Forelimb muscle (tissue), 1 donor: ENCODE data around the gene GCDH. TPM values are rescaled to one million over a fixed set of nuclear protein-coding genes. Genes with fewer than 3 reads are reported as not detected.
A peak's percentile ranks its signal among the peaks of the same experiment; 100 is the strongest.
"Not testable (repeated sequence)": the region's sequence is repeated elsewhere in the genome, so short reads cannot be mapped to it uniquely, and the experiment has no call there.

Source experiments
- DNase-seq: peaks from one replicate; pipeline ENCODE4 v3.0.0-alpha.2; 2013; ENCODE audit warnings: low read depth
- polyA plus RNA-seq: library from polyadenylated mRNA; unstranded; fragments of 120-200 nt; gene quantifications from one replicate; pipeline ENCODE4 v1.2.1, GENCODE V29; 2013; ENCODE audit not compliant: insufficient read length

The GCDH gene
- polyA plus RNA-seq, 1 donor: 39.4 TPM

- no peak for DNase-seq
These were observed 17.7 kb upstream of the GCDH start for GRCh38 chr19:12872941-12873890.

DNA sequence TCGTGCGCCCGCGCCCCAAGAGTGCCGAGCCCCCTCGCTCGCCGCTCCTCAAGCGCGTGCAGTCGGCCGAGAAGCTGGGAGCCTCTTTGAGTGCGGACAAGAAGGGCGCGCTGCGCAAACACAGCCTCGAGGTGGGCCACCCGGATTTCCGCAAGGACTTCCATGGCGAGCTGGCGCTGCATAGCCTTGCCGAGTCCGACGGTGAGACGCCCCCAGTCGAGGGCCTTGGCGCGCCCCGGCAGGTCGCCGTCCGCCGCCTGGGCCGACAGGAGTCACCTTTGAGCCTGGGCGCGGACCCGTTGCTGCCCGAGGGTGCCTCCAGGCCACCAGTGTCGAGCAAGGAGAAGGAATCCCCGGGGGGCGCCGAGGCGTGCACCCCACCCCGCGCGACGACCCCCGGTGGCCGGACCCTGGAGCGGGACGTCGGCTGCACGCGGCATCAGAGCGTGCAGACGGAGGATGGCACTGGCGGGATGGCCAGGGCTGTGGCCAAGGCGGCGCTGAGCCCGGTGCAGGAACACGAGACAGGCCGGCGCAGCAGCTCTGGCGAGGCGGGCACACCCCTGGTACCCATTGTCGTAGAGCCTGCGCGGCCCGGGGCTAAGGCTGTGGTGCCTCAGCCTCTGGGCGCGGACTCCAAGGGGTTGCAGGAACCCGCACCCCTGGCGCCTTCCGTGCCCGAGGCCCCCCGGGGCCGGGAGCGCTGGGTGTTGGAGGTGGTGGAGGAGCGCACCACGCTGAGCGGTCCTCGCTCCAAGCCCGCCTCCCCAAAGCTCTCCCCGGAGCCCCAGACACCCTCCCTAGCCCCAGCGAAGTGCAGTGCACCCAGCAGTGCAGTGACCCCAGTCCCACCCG lies 16.8 kb upstream of the GCDH start:
- no peak for DNase-seq

DNA sequence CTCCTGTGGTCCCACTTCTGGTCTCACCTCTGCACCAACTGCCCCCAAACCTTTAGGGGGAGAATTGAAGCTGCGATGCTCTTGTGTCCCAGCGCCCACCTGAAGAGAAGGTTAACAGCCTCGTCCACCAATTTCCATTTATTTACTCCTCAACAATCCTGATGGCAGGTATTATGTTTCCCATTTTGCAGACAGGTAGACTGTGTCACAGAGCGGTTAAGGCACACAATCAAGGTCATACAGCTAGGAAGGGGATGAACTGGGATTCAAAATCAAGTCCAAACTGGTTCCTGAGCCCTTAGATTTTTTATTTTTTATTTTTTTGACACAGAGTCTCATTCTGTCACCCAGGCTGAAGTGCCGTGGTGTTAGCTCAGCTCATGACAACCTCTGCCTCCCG lies 15.9 kb upstream of the GCDH start:
- DNase-seq: no peak

- DNase-seq: no peak
These were observed 10.3 kb upstream of the GCDH start for GRCh38 chr19:12880551-12881171.

DNA sequence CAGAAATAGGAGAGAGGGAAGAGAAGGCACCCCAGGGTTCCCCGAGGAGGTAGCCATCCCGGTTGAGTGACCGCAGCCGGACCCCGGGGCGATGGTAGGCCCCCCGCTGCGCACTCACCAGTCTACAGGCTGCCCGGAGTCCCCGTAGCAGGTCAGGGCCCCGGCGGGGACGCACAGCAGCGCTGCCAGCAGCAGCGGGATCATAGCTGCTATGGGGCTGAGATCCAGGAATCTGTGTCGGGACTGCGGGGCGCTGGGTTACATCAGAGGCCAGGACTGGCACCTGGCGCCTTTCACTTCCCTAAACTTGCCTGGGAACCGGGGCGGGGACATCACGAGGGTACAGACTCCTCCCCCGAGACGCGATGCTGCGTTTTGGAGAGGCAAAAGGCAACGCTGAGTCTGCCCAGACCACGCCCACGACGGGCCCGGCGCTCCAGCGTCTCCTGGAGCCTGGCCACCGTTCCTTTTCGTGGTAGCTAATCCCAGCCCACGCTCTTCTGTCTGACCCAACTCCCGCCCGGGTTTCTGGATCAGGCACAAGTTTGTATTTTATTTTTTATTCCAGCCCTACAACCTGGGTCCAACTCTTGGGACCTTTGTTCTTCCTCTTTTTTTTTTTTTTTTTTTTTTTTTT lies 9.7 kb upstream of the GCDH start, which contains the start of gene DNASE2:
DNASE2 (minus strand) TSS at position 278 of the 637 bp plus-strand sequence; CDS start at position 204, 74 bp downstream.
- DNase-seq: peak; percentile 69

DNA sequence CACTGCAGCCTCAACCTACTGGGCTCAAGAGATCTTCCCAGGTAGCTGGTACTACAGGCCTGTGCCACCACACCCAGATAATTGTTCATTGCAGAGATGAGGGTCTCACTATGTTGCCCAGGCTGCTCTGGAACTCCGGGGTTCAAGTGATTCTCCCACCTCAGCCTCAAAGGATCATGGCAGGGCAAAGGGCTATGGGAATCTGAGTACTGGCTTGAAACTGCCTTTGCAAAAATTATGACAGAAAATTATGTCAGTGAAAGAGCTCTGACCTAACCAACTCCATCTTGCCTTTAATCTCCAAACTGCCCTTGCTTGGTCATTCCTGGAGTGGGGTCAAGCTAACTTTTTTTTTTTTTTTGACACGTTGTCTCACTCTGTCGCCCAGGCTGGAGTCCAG lies 8.4 kb upstream of the GCDH start:
- no peak for DNase-seq

- no peak for DNase-seq
These were observed 6.8 kb upstream of the GCDH start for GRCh38 chr19:12884202-12884601.

- no peak for DNase-seq
These were observed 6.4 kb upstream of the GCDH start for GRCh38 chr19:12884627-12884925.

GRCh38 chr19:12884926-12885748 lies 5.8 kb upstream of the GCDH start:
- no peak for DNase-seq

GRCh38 chr19:12885749-12886650 lies 5.0 kb upstream of the GCDH start:
- no peak for DNase-seq

DNA sequence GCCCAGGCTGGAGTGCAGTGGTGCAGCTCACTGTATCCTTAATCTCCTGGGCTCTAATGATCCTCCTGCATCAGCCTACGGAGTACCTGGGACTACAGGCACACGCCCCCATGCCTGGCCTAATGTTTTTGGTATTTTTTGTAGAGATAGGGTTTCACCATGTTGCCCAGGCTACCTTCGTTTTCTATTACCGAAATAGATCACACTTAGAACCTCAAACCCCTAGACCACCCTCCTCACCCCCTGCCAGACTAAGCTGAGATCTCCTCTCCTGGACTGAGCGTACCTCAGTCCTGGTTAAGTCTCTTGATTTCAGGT lies 4.3 kb upstream of the GCDH start:
- DNase-seq: no peak

DNA sequence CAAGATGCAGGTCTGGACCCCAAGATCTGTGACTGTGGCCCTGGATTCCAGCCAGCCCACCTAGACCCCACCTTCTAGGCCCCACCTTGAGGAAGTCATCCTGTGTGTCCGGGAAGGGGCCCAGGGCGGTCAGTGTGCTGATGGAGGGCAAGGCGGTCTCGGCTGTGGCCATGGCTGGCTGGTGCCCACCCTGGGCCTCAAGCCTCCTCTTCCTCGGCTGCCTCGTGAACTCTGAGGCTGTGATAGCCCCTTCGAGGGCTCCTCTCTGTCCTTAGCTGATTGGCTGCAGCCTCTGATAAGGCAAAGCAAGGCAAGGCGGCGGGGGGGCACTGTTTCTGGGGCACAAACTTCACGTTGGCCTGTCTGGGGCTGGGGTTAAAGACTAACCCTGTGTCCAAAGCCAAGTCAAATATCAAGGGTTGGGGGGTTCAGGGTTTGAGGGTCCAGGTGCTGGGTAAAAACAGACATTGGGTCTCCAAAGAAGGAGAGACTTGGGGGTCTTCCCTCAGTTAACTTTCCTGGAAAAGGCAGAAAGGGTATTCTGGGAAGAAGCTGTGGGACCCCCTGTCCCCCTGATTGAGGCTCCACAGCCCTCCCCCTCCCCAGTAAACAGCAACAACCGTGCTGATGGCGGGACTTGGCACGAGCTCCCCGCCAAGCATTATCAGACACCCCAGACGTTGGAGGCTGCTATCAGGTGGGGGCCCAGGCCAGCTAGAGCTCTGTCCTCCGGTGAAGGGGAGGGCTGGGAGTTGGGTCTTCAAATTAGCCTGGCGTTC lies 3.8 kb upstream of the GCDH start, which contains the start of gene KLF1:
KLF1 (minus strand) TSS at position 233 of the 779 bp plus-strand sequence; CDS start at position 172, 61 bp downstream.
- no peak for DNase-seq

DNA sequence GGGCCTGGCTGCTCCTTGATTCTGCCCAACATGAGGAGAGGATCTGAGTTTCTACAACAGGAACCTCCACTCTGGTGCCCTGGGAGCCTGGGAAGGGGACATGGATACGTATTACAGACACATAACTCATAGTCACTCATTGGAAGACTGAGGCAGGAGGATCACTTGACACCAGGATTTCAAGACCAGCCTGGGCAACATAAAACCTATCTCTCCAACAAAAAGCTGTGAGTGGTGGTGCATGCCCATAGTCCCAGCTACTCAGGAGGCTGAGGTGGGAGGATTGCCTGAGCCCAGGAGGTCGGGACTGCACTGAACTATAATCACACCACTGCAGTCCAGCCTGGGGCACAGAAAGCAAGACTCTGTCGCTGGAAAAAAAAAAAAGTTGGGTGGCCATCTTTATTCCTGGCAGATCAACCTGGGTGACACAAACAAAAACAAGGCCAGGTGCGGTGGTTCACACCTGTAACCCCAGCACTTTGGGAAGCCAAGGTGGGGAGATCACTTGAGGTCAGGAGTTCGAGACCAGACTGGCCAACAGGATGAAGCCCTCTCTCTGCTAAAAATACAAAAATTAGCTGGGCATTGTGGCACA lies 2.9 kb upstream of the GCDH start:
- no peak for DNase-seq

- not testable (repeated sequence) for DNase-seq
These were observed 617 bp upstream of the GCDH start for GRCh38 chr19:12890299-12890786.

- DNase-seq: no peak
These were observed 627 bp downstream of the GCDH start for GRCh38 chr19:12891553-12892021.

DNA sequence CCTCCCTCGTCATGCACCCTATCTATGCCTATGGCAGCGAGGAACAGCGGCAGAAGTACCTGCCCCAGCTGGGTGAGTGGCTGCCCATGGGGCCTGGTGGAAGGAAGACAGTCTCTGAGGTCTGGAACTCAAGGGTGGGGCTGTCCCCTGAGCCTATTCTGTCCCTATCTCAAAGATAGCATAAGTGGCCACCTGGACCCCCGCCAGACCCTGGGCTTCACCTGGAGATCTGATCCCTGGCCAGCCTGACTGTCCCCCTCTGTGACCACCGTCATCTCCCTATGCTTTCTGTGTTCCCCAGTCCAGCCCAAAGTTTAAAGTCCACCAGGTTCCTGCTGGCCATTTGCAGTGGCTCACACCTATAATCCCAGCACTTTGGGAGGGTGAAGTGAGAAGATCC lies 2.6 kb downstream of the GCDH start:
- DNase-seq: no peak

- no peak for DNase-seq
These were observed 5.5 kb downstream of the GCDH start for GRCh38 chr19:12896460-12896859.

- no peak for DNase-seq
These were observed 9.0 kb downstream of the GCDH start for GRCh38 chr19:12899891-12900518.
